Nephron (organoid): Measurements from ENCODE around the gene IL21.
"Not testable (repeated sequence)": the region's sequence is repeated elsewhere in the genome, so short reads cannot be mapped to it uniquely, and the experiment has no call there.

Source experiments
- H3K27ac Mint-ChIP-seq, 3 experiments: 2 replicates each; pipeline ENCODE4 v1.8.0; 2020; ENCODE audit warnings: mixed read lengths in 3 of 3, mild to moderate bottlenecking in 2 of 3, moderate library complexity in 1 of 3
- H3K27me3 Mint-ChIP-seq: 2 replicates; pipeline ENCODE4 v1.8.0; 2021; ENCODE audit warnings: low read depth, mild to moderate bottlenecking, moderate library complexity, mixed read lengths
- H3K36me3 Mint-ChIP-seq: 2 replicates; pipeline ENCODE4 v1.8.0; 2020; ENCODE audit warnings: low read depth, mixed read lengths
- H3K4me1 Mint-ChIP-seq: 2 replicates; pipeline ENCODE4 v1.8.0; 2020; ENCODE audit warnings: mixed read lengths
- H3K4me3 Mint-ChIP-seq, 3 experiments: 2 replicates each; pipeline ENCODE4 v1.8.0; 2020; ENCODE audit warnings: mild to moderate bottlenecking in 3 of 3, mixed read lengths in 3 of 3, moderate library complexity in 2 of 3
- H3K9me3 Mint-ChIP-seq: 2 replicates; pipeline ENCODE4 v1.8.0; 2020; ENCODE audit warnings: mixed read lengths
- TF ChIP-seq, protein P1 (sequence below), 3 experiments: fragments of 200-600 bp; sonication (generic); IDR thresholded peaks; one replicate each; pipeline ENCODE4 v1.5.0; 2021; ENCODE audit warnings: antibody characterized with exemption in 3 of 3; ENCODE audit not compliant: unreplicated experiment in 3 of 3

Gene IL21

GRCh38 chr4:122584519-122584918, 36.3 kb downstream of the IL21 start:
- H3K36me3 Mint-ChIP-seq: no peaks in the 10 kb centered on the region
- H3K4me1 Mint-ChIP-seq: peaks cover 17% of the 10 kb centered on the region
- peak overlapping the region; percentile 24 to 43 (median 42) for H3K27ac Mint-ChIP-seq
- TF ChIP-seq, protein P1, sequence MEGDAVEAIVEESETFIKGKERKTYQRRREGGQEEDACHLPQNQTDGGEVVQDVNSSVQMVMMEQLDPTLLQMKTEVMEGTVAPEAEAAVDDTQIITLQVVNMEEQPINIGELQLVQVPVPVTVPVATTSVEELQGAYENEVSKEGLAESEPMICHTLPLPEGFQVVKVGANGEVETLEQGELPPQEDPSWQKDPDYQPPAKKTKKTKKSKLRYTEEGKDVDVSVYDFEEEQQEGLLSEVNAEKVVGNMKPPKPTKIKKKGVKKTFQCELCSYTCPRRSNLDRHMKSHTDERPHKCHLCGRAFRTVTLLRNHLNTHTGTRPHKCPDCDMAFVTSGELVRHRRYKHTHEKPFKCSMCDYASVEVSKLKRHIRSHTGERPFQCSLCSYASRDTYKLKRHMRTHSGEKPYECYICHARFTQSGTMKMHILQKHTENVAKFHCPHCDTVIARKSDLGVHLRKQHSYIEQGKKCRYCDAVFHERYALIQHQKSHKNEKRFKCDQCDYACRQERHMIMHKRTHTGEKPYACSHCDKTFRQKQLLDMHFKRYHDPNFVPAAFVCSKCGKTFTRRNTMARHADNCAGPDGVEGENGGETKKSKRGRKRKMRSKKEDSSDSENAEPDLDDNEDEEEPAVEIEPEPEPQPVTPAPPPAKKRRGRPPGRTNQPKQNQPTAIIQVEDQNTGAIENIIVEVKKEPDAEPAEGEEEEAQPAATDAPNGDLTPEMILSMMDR (IDR thresholded peaks at IDR 0.05; ENCODE audit: unreplicated experiment in 3 of 3): no peak
- peaks cover 4% of the 10 kb centered on the region for H3K27me3 Mint-ChIP-seq
- no peaks in the 10 kb centered on the region for H3K9me3 Mint-ChIP-seq
- no peak overlapping the region for H3K4me3 Mint-ChIP-seq

DNA sequence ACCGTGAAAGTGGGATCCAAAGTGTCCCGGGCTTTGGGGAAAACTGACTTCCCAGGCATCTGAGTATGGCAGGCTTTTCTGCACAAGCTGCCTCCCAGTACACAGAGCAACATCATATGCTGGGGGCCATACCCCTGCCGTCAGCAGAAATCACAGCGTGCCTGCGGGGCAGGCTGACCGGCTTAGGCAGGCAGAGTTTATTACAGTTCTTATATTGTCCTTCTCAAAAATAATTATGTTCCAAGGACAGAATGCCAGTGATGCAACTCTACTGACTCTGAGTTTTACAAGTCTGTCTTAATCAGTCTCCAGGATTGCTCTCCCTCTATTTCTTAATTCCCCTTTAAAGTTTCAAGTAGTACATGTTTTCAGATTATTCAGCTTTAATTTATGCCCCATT, 37.0 kb downstream of the IL21 start:
- Mint-ChIP-seq H3K36me3 (no peaks in the 10 kb centered on the region), H3K27ac (peak overlapping the region in 2 of 3 experiments; percentile 24 to 43), H3K9me3 (no peaks in the 10 kb centered on the region), H3K4me1 (peaks cover 17% of the 10 kb centered on the region), H3K4me3 (no peak overlapping the region), H3K27me3 (peaks cover 4% of the 10 kb centered on the region)
- TF ChIP-seq, protein P1 (IDR thresholded peaks at IDR 0.05; ENCODE audit: unreplicated experiment in 3 of 3): no peak

DNA sequence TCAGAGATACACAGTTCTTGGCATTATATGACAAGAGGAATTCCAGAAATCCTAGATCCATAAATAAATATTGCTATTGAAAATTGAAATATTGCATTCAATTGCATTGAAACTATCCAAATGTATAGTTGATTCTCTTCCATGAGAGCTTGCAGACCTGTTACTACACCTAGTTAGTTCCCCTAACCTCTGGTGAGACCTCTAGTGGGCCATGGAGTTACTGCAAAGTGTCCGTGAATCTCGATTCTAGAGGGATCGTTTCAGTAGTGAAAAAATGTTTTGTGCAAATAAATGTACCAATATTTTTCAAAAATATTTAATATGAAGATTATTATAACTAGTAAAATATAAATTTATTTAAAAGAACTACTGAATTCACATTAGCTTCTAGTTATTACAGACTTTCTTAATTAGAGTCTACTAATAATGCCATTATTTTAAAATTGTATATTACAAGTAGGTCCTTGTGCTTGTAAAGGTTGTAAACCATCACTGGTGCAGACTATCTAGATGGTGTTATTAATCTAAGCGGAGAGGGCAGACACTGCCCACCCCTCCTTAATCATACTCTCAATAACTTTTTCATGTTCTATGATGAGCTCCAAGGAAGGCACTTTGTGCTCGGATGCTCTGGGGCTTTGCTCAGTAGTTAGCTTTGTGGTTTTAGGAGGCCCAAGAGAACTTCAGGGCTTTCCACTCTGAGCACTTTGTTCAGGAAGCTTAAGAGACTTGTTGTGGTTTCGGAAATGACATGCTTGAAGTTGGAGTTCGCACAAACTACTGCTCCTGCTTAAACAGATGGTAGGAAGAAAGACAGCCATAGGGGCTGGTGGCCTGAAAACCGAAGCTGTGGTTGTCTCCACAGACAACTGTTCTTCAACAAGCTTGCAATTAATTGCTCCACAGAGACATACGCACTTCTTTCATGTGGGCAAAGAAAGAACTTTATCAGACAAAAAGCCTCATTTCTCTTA, 42.8 kb downstream of the IL21 start:
- no peaks in the 10 kb centered on the region for H3K4me1 Mint-ChIP-seq
- no peaks in the 10 kb centered on the region for H3K36me3 Mint-ChIP-seq
- H3K9me3 Mint-ChIP-seq: peaks cover 15% of the 10 kb centered on the region
- H3K27me3 Mint-ChIP-seq: peaks cover 4% of the 10 kb centered on the region
- no peak overlapping the region for H3K27ac Mint-ChIP-seq
- H3K4me3 Mint-ChIP-seq: no peak overlapping the region
- TF ChIP-seq, protein P1 (IDR thresholded peaks at IDR 0.05; ENCODE audit: unreplicated experiment in 3 of 3): peak; percentile 59 to 64 (median 61)

GRCh38 chr4:122577189-122577553, 43.7 kb downstream of the IL21 start:
- no peak overlapping the region for H3K27ac Mint-ChIP-seq
- H3K27me3 Mint-ChIP-seq: peaks cover 4% of the 10 kb centered on the region
- TF ChIP-seq, protein P1 (IDR thresholded peaks at IDR 0.05; ENCODE audit: unreplicated experiment in 3 of 3): no peak
- no peaks in the 10 kb centered on the region for H3K4me1 Mint-ChIP-seq
- H3K4me3 Mint-ChIP-seq: no peak overlapping the region
- no peaks in the 10 kb centered on the region for H3K36me3 Mint-ChIP-seq
- H3K9me3 Mint-ChIP-seq: peaks cover 15% of the 10 kb centered on the region

GRCh38 chr4:122576261-122577188, 44.3 kb downstream of the IL21 start:
- Mint-ChIP-seq H3K36me3 (no peaks in the 10 kb centered on the region), H3K27me3 (peaks cover 4% of the 10 kb centered on the region), H3K4me1 (no peaks in the 10 kb centered on the region), H3K9me3 (peaks cover 15% of the 10 kb centered on the region), H3K4me3 (no peak overlapping the region), H3K27ac (no peak overlapping the region)
- TF ChIP-seq, protein P1 (IDR thresholded peaks at IDR 0.05; ENCODE audit: unreplicated experiment in 3 of 3): peak; percentile 30 to 39 (median 34)

DNA sequence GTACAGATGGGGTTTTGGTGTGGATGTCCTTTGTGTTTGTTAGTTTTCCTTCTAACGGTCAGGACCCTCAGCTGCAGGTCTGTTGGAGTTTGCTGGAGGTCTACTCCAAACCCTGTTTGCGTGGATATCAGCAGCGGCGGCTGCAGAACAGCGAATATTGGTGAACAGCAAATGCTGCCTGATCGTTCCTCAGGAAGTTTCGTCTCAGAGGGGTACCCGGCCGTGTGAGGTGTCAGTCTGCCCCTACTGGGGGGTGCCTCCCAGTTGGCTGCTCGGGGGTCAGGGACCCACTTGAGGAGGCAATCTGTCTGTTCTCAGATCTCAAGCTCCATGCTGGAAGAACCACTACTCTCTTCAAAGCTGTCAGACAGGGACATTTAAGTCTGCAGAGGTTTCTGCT, 46.5 kb downstream of the IL21 start:
- H3K4me1 Mint-ChIP-seq, H3K4me3 Mint-ChIP-seq, H3K27ac Mint-ChIP-seq, H3K27me3 Mint-ChIP-seq, H3K36me3 Mint-ChIP-seq: not testable (repeated sequence)
- H3K9me3 Mint-ChIP-seq: peaks cover 18% of the 10 kb centered on the region
